Bronchial epithelial cell (primary cell): ENCODE results near the gene PPM1F. TPM values are rescaled to one million over a fixed set of nuclear protein-coding genes. Genes with fewer than 3 reads are reported as not detected.
"Not testable (repeated sequence)": the region's sequence is repeated elsewhere in the genome, so short reads cannot be mapped to it uniquely, and the experiment has no call there.

ENCODE experiments used
- DNase-seq: peaks from one replicate; pipeline ENCODE4 v3.0.0-alpha.2; 2010; ENCODE audit warnings: low read depth
- FAIRE-seq: peaks from 2 replicates; lab custom pipeline; 2011; peaks lifted over from hg19 to GRCh38; lab: Jason Lieb, UNC
- H3K27me3 ChIP-seq: 2 replicates; pipeline ENCODE4 v1.5.1; 2011; ENCODE audit warnings: low read length; ENCODE audit not compliant: control insufficient read depth, insufficient read depth
- H3K36me3 ChIP-seq: 2 replicates; pipeline ENCODE4 v1.5.1; 2011; ENCODE audit warnings: low read length; ENCODE audit not compliant: control insufficient read depth, insufficient read depth
- H3K4me3 ChIP-seq: 2 replicates; pipeline ENCODE4 v1.5.1; 2011; ENCODE audit warnings: mild to moderate bottlenecking, low read depth, low read length, control low read depth
- total RNA-seq: library from RNA; depleted of rRNA; stranded (reverse); fragments of >200 nt; gene quantifications from 2 replicates; pipeline ENCODE4 v1.2.1, GENCODE V29; 2014
- TF ChIP-seq, protein P1 (sequence below): IDR thresholded peaks from 2 replicates; pipeline ENCODE4 v1.5.1; 2011; ENCODE audit warnings: mild to moderate bottlenecking, moderate library complexity, low read length, control low read depth, inconsistent platforms; ENCODE audit not compliant: insufficient read depth, severe bottlenecking

Gene PPM1F
- total RNA-seq, 1 donor from 2014 or later, result 16.1 TPM

DNA sequence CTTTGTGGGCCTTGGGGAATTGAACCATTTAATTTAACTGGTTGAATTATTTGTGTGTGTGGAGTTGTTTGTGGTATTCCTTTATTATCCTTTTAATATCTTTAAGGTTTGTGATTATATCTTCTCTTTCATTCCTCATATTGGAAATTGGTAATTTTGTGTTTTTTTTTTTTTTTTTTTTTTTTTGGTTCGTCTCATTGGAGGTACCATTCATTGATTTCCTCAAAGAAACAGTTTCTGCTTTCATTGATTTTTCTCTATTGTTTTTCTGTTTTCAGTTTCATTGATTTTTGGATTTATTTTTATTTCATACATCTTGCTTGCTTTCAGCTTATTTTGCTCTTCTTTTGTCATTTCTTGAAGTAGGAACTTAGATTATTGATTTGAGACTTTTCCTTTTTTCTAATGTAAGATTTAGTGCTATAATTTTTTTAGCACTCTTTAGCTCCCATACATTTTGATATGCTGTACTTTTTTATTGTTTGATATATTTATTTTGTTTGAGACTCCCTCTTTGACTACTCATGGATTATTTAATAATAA is 54.2 kb downstream of the PPM1F start:
- Histone ChIP-seq H3K4me3 (no peak overlapping the region), H3K36me3 (no peaks in the 10 kb centered on the region), H3K27me3 (no peaks in the 10 kb centered on the region)
- FAIRE-seq (no peak), DNase-seq (no peak)
- TF ChIP-seq, protein P1, sequence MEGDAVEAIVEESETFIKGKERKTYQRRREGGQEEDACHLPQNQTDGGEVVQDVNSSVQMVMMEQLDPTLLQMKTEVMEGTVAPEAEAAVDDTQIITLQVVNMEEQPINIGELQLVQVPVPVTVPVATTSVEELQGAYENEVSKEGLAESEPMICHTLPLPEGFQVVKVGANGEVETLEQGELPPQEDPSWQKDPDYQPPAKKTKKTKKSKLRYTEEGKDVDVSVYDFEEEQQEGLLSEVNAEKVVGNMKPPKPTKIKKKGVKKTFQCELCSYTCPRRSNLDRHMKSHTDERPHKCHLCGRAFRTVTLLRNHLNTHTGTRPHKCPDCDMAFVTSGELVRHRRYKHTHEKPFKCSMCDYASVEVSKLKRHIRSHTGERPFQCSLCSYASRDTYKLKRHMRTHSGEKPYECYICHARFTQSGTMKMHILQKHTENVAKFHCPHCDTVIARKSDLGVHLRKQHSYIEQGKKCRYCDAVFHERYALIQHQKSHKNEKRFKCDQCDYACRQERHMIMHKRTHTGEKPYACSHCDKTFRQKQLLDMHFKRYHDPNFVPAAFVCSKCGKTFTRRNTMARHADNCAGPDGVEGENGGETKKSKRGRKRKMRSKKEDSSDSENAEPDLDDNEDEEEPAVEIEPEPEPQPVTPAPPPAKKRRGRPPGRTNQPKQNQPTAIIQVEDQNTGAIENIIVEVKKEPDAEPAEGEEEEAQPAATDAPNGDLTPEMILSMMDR, result no peak

DNA sequence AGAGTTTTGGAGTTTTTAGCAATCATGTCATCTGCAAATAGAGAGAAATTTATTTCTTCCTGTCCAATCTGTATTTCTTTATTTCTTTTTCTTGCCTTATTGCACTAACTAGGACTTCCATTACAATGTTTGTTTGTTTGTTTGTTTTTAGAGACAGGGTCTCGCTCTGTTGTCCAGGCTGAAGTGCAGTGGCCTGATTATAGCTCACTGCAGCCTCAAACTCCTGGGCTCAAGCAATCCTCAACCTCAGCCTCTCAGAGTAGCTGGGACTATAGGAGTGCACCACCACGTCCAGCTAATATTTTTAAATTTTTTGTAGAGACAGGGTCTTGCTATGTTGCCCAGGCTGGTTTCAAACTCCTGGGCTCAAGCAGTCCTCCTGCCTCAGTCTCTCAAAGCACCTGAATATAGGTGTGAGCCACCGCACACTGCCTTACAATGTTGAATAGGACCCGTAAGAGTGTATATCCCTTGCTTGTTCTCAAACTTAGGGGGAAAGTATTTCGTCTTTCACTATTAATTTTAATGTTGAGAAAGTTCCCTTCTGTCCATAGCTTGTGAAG is 55.6 kb downstream of the PPM1F start:
- TF ChIP-seq, protein P1, result no peak
- Histone ChIP-seq H3K4me3 (no peak overlapping the region), H3K27me3 (no peaks in the 10 kb centered on the region), H3K36me3 (no peaks in the 10 kb centered on the region)
- no peak for DNase-seq
- no peak for FAIRE-seq

DNA sequence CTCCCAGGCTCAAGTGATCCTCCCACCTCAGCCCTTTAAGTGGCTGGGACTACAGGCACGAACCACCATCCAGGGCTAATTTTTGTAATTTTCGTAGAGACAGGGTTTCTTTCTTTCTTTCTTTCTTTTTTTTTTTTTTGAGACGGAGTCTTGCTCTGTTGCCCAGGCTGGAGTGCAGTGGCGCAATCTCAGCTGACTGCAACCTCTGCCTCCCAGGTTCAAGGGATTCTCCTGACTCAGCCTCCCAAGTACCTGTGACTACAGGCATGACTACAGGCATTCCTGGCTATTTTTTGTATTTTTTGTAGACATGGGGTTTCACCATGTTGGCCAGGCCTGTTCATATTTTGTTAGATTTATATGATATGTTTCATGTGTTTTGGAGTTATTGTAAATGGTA is 56.4 kb downstream of the PPM1F start:
- DNase-seq, H3K27me3 ChIP-seq, H3K36me3 ChIP-seq, FAIRE-seq, H3K4me3 ChIP-seq: not testable (repeated sequence)

DNA sequence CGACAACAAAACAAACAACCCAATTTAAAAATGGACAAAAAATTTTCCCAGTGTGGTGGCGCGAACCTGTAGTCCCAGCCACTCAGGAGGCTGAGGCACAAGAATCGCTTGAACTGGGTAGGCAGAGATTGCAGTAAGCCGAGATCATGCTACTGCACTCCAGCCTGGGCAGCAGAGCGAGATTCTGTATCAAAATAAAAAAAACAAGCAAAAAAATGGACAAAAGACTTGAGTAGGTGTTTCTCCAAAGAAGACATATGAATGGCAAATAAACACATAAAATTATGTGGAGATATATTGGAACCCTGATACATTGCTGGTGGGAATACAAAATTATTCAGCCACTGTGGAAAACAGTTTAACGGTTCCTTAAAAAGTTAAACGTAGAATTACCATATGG is 57.8 kb downstream of the PPM1F start:
- DNase-seq (no peak), FAIRE-seq (no peak)
- TF ChIP-seq, protein P1, result no peak

DNA sequence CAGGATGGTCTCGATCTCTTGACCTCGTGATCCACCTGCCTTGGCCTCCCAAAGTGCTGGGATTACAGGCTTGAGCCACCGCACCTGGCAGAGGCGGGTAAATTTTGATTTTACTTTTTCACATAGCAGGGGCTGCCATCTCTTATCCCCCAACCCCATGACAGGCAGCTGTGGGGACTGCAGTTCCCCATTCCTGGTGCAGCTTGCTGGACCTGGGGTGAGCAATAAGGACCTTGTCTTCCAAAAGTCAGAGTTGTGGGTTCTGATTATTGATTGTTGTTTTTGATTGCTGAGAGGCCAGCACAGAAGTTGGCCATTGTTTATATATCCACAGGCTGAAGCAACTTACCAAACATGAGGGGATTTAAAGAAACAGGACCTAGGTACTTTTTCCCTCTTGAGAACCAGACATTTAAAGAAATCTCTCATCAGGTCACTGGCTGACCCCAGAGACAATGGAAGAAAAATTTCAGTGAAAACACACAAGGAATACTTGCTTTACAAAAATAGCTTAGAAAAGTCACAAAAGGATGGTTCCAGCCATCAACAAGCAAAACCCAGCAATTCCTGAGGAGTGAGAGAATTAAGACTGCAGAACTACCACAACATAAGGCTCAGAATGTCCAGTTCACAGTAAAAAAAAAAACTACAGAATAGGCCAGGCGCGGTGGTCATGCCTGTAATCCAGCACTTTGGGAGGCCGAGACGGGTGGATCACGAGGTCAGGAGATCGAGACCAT is 63.2 kb downstream of the PPM1F start:
- Histone ChIP-seq H3K4me3 (no peak overlapping the region), H3K27me3 (no peaks in the 10 kb centered on the region), H3K36me3 (no peaks in the 10 kb centered on the region)
- DNase-seq (no peak), FAIRE-seq (no peak)
- TF ChIP-seq, protein P1, result no peak

More for the DNA sequence above, 57.8 kb downstream of the PPM1F start:
- Histone ChIP-seq H3K4me3 (no peak overlapping the region), H3K27me3 (no peaks in the 10 kb centered on the region), H3K36me3 (no peaks in the 10 kb centered on the region)

DNA sequence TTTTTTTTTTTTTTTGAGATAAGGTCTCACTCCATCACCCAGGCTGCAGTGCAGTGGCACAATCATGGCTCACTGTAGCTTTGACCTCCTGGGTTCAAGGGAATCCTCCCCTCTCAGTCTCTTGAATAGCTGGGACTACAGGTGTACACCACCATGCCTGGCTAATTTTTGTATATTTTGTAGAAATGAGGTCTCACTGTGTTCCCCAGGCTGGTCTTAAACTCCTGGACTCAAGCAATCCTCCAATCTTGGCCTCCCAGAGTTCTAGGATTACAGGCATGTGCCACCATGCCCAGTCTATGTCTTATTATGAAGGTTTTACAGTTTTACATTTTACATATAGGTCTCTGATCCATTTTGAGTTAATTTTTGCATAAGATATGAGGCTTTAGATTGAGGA is 64.8 kb downstream of the PPM1F start:
- TF ChIP-seq, protein P1, result no peak
- H3K4me3 ChIP-seq, result no peak overlapping the region
- no peaks in the 10 kb centered on the region for H3K36me3 ChIP-seq
- no peaks in the 10 kb centered on the region for H3K27me3 ChIP-seq
- FAIRE-seq (no peak), DNase-seq (no peak)

DNA sequence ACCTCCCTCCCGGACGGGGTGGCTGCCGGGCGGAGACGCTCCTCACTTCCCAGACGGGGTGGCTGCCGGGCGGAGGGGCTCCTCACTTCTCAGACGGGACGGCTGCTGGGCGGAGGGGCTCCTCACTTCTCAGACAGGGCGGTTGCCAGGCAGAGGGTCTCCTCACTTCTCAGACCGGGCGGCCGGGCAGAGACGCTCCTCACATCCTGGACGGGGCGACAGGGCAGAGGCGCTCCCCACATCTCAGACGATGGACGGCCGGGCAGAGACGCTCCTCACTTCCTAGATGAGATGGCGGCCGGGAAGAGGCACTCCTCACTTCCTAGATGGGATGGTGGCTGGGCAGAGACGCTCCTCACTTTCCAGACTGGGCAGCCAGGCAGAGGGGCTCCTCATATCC is 68.7 kb downstream of the PPM1F start:
- H3K36me3 ChIP-seq, FAIRE-seq, H3K27me3 ChIP-seq, DNase-seq, H3K4me3 ChIP-seq: not testable (repeated sequence)

DNA sequence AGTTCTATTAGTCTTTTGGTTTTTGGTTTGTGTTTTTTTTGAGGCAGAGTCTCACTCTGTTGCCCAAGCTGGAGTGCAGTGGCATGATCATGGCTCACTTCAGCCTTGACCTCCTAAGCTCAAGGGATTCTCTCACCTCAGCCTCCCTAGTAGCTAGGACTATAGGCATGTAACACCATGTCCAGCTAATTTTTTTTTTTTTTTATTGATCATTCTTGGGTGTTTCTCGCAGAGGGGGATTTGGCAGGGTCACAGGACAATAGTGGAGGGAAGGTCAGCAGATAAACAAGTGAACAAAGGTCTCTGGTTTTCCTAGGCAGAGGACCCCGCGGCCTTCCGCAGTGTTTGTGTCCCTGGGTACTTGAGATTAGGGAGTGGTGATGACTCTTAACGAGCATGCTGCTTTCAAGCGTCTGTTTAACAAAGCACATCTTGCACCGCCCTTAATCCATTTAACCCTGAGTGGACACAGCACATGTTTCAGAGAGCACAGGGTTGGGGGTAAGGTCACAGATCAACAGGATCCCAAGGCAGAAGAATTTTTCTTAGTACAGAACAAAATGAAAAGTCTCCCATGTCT is 69.8 kb downstream of the PPM1F start:
- H3K4me3 ChIP-seq, H3K27me3 ChIP-seq, H3K36me3 ChIP-seq, DNase-seq, FAIRE-seq: not testable (repeated sequence)
